HFFc6 (cell line): ENCODE data around the gene HSD17B14. TPM values are rescaled to one million over a fixed set of nuclear protein-coding genes. Genes with fewer than 3 reads are reported as not detected.
A peak's percentile ranks its signal among the peaks of the same experiment; 100 is the strongest.

ENCODE experiments used
- DNase-seq: peaks from one replicate; pipeline ENCODE4 v3.0.0-alpha.2; 2018
- H3K27ac Mint-ChIP-seq: 2 replicates; pipeline ENCODE4 v1.8.0; 2020; ENCODE audit warnings: mild to moderate bottlenecking, mixed read lengths
- H3K27me3 Mint-ChIP-seq: 2 replicates; pipeline ENCODE4 v1.8.0; 2021; ENCODE audit warnings: mild to moderate bottlenecking, moderate library complexity, mixed read lengths; ENCODE audit not compliant: insufficient read depth
- H3K36me3 Mint-ChIP-seq: 2 replicates; pipeline ENCODE4 v1.8.0; 2021; ENCODE audit warnings: low read depth, mixed read lengths
- H3K4me1 Mint-ChIP-seq: 2 replicates; pipeline ENCODE4 v1.8.0; 2020; ENCODE audit warnings: low read depth, mixed read lengths
- H3K4me3 Mint-ChIP-seq: 2 replicates; pipeline ENCODE4 v1.8.0; 2020; ENCODE audit warnings: mild to moderate bottlenecking, moderate library complexity, mixed read lengths
- H3K9me3 Mint-ChIP-seq: 2 replicates; pipeline ENCODE4 v1.8.0; 2020; ENCODE audit warnings: mild to moderate bottlenecking, mixed read lengths
- CTCF ChIP-seq: fragments of 200-600 bp; sonication (generic); IDR thresholded peaks from 2 replicates; pipeline ENCODE4 v1.5.0; 2021; ENCODE audit warnings: antibody characterized with exemption, mild to moderate bottlenecking
- total RNA-seq, 6 experiments: library from RNA; stranded (reverse); fragmentation: NEBNext Ultra II Directional; extraction: Animal tissue kit (Norgen Biotek cat#: 25700); gene quantifications; 2 replicates in 1 of 6; 3 replicates in 5 of 6; pipeline ENCODE4 v1.2.3, GENCODE V29; 2021

Gene HSD17B14
- total RNA-seq, 6 experiments from 2014 or later = 2.9 to 10.0 (median 8.9) TPM

- Mint-ChIP-seq H3K4me1 (peaks cover 20% of the 10 kb centered on the region), H3K9me3 (no peaks in the 10 kb centered on the region), H3K4me3 (no peak overlapping the region), H3K36me3 (no peaks in the 10 kb centered on the region), H3K27me3 (peaks cover 4% of the 10 kb centered on the region), H3K27ac (no peak overlapping the region)
- DNase-seq = no peak
- peak; percentile 47; the same call in 1 of the 2 replicates for TF ChIP-seq CTCF
Measured at GRCh38 chr19:48813123-48813913, 23.0 kb downstream of the HSD17B14 start.

DNA sequence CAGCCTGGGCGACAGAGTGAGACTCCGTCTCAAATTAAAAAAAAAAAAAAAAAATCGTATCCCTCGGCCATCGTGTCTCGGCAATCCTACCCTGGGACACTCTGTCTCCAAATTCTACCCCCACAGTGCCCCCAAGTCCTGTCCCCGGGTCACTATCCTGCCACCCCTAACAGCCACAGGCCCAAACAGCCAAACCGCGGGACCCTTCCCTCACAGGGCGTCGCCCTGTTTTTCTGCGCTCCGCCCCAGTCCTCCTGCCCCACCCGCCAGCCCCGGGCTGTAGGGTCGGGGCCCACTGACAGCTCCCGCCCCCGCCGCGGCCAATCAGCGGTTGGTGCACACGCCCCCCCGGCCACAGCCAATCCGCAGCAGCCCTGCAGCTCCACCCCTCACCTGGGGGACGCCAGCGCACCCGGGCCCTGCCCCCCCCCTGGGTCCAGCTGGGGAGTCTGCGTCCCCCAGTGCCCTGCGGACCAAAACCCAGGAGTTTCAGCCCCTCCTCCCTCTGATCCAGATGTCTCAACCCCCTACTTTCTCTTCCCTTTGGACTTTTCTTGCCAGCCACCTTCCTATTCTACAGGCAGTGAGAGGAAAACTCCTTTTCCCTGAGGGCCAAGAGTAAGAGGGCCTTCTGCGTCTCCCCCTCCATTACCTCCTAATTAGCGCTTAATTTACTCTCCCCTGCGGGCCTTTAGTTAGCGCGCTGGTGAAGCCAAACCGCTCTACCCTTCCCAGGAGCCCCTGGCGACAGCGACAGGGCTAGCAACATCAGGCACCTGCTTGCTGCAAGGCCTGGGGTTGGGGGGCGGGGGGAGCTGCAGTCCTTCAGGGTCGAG, 24.0 kb downstream of the HSD17B14 start:
- H3K27ac Mint-ChIP-seq = peak overlapping the region; percentile 61; the same call in 1 of the 2 replicates
- H3K9me3 Mint-ChIP-seq = no peaks in the 10 kb centered on the region
- no peaks in the 10 kb centered on the region for H3K36me3 Mint-ChIP-seq
- peak overlapping the region; percentile 87 for H3K4me3 Mint-ChIP-seq
- TF ChIP-seq CTCF = no peak
- peaks cover 26% of the 10 kb centered on the region for H3K4me1 Mint-ChIP-seq
- H3K27me3 Mint-ChIP-seq = peaks cover 4% of the 10 kb centered on the region
- DNase-seq = no peak

- Mint-ChIP-seq H3K4me1 (peaks cover 26% of the 10 kb centered on the region), H3K27me3 (peaks cover 2% of the 10 kb centered on the region), H3K4me3 (peak overlapping the region; percentile 89), H3K27ac (peak overlapping the region; percentile 57), H3K36me3 (no peaks in the 10 kb centered on the region), H3K9me3 (no peaks in the 10 kb centered on the region)
- TF ChIP-seq CTCF = no peak
- DNase-seq = no peak
Measured at GRCh38 chr19:48810151-48810550, 26.1 kb downstream of the HSD17B14 start.

DNA sequence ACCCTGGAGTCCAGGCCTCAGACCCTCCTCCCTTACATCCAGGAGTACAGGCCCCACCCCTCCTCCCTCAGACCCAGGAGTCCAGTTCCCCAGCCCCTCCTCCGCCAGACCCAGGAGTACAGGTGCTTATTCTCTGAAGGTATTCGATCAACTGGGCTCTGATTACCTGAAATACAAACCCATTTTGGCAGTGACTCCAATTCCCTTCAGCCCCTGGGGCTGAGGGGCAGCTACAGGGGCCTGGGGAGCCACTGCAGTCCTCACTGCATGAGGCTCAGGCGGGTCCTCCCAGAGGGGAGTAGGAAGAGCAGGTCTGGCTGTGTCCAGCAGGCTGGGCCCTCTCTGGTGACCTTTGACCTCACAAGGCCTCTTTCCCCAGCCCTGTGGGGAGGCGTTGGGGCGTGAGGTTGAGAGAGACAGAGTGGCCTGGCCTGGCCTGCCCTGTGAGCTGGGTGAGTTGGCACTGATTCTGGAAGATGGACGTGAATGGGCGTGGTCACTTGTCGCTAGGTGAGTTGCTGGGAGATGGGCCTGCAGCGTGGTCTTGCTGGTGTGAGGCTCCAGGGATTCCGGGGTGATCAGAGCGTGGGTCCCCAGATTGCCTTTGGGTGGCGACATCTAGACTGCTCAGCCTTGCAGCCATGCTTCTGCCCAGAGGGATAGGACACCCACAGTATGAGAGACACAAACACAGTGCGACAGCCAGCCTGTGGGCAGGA, 28.5 kb downstream of the HSD17B14 start:
- Mint-ChIP-seq H3K4me1 (peaks cover 26% of the 10 kb centered on the region), H3K27me3 (no peaks in the 10 kb centered on the region; the same call in 1 of the 2 replicates), H3K36me3 (no peaks in the 10 kb centered on the region), H3K4me3 (no peak overlapping the region), H3K27ac (no peak overlapping the region), H3K9me3 (no peaks in the 10 kb centered on the region)
- no peak for DNase-seq
- TF ChIP-seq CTCF = peak; percentile 6; the same call in 1 of the 2 replicates

- H3K9me3 Mint-ChIP-seq = no peaks in the 10 kb centered on the region
- H3K27ac Mint-ChIP-seq = no peak overlapping the region
- no peak overlapping the region for H3K4me3 Mint-ChIP-seq
- H3K36me3 Mint-ChIP-seq = no peaks in the 10 kb centered on the region
- TF ChIP-seq CTCF = no peak
- DNase-seq = peak; percentile 40
- peaks cover 18% of the 10 kb centered on the region for H3K4me1 Mint-ChIP-seq
- H3K27me3 Mint-ChIP-seq = no peaks in the 10 kb centered on the region; the same call in 1 of the 2 replicates
Measured at GRCh38 chr19:48806818-48807589, 29.3 kb downstream of the HSD17B14 start.
